Measurements from ENCODE around the gene TBCCD1. TPM values are rescaled to one million over a fixed set of nuclear protein-coding genes. Genes with fewer than 3 reads are reported as not detected.

Gene TBCCD1
- total and polyA plus RNA-seq, 2 experiments from 2014 or later, result 5.8 to 16.7 TPM

DNA sequence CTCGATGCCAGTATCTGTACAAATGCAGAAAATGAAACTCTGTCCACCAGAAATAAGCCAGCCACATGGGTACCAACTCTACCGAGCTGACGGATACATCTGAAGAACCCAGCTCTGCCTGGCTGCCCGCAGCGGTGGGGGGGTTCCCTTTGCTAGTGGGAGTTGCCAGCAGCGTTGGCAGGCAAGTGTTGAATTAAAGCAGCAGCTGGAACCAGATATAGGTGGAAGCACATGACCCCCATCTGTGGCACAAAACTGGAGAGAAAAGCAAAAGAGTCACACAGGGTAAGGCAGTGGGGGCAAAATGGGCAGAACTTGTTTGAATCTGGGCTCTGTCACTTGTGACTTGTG lies 40.9 kb downstream of the TBCCD1 start:
- H3K27me3 ChIP-seq (ENCODE audit: insufficient read depth), result no peaks in the 10 kb centered on the region
- Mint-ChIP-seq H3K27me3 (ENCODE audit: insufficient read depth, low read depth, poor library complexity) (peaks cover 5% of the 10 kb centered on the region), H3K36me3 (ENCODE audit: low read depth) (no peaks in the 10 kb centered on the region), H3K4me3 (no peak overlapping the region), H3K27ac (no peak overlapping the region), H3K9me3 (no peaks in the 10 kb centered on the region), H3K4me1 (peaks cover 14% of the 10 kb centered on the region)
- peaks cover 5% of the 10 kb centered on the region; the same call in 1 of the 2 replicates for H3K9me2 ChIP-seq (ENCODE audit: insufficient read depth)
- H3K4me3 ChIP-seq, result no peak overlapping the region
- H3K4me2 ChIP-seq, result no peak overlapping the region
- H3K27ac ChIP-seq (ENCODE audit: low read depth), result no peak overlapping the region
- TF ChIP-seq REST (IDR thresholded peaks at IDR 0.05; ENCODE audit: unreplicated experiment) (no peak), STAT1 (IDR thresholded peaks at IDR 0.05; ENCODE audit: unreplicated experiment) (no peak), ETS1 (IDR thresholded peaks at IDR 0.05) (no peak), NANOG (IDR thresholded peaks at IDR 0.05; ENCODE audit: borderline replicate concordance) (no peak), ZNF331 (CRISPR knock-in tag; IDR thresholded peaks at IDR 0.05; ENCODE audit: low read depth) (no peak), CREB1 (CRISPR knock-in tag; IDR thresholded peaks at IDR 0.05; ENCODE audit: low read depth) (no peak), EZH2phosphoT487 (IDR thresholded peaks at IDR 0.05; ENCODE audit: unreplicated experiment) (no peak), JUNB (IDR thresholded peaks at IDR 0.05; ENCODE audit: unreplicated experiment) (no peak), POLR2AphosphoS5 (IDR thresholded peaks at IDR 0.05; ENCODE audit: low read depth) (no peak), ZNF114 (CRISPR knock-in tag; IDR thresholded peaks at IDR 0.05) (no peak), ZNF462 (CRISPR knock-in tag; IDR thresholded peaks at IDR 0.05) (no peak)
- TF ChIP-seq, protein P1, sequence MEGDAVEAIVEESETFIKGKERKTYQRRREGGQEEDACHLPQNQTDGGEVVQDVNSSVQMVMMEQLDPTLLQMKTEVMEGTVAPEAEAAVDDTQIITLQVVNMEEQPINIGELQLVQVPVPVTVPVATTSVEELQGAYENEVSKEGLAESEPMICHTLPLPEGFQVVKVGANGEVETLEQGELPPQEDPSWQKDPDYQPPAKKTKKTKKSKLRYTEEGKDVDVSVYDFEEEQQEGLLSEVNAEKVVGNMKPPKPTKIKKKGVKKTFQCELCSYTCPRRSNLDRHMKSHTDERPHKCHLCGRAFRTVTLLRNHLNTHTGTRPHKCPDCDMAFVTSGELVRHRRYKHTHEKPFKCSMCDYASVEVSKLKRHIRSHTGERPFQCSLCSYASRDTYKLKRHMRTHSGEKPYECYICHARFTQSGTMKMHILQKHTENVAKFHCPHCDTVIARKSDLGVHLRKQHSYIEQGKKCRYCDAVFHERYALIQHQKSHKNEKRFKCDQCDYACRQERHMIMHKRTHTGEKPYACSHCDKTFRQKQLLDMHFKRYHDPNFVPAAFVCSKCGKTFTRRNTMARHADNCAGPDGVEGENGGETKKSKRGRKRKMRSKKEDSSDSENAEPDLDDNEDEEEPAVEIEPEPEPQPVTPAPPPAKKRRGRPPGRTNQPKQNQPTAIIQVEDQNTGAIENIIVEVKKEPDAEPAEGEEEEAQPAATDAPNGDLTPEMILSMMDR (conservative IDR thresholded peaks at IDR 0.05; ENCODE audit: low read depth in 2 of 2), result no peak
- DNase-seq (ENCODE audit: low spot score), result no peak
- no peak for ATAC-seq
- no peaks in the 10 kb centered on the region for H3F3A ChIP-seq (replicated peaks; ENCODE audit: low read depth)
- no peaks in the 10 kb centered on the region for H3K79me2 ChIP-seq (replicated peaks; ENCODE audit: insufficient read depth)
- H4K20me1 ChIP-seq (replicated peaks; ENCODE audit: insufficient read depth), result no peaks in the 10 kb centered on the region
- no peaks in the 10 kb centered on the region for H3K36me3 ChIP-seq (ENCODE audit: insufficient read depth)
- no peak overlapping the region for H2AFZ ChIP-seq
- peaks cover 24% of the 10 kb centered on the region; the same call in 1 of the 2 replicates for H3K4me1 ChIP-seq (ENCODE audit: insufficient read depth)

Measured in GM23338 (cell line).